Naive thymus-derived CD8-positive, alpha-beta T cell (primary cell): ENCODE results near the gene CPE. TPM values are rescaled to one million over a fixed set of nuclear protein-coding genes. Genes with fewer than 3 reads are reported as not detected.
A peak's percentile ranks its signal among the peaks of the same experiment; 100 is the strongest.

Experiments used
- ATAC-seq, 2 donors: fragments of 150-1000 bp; cut with Tn5 transposase in 1 of 2; sonication (Bioruptor Pico), chemical (Tn5 transposase) in 1 of 2; 1 replicate in 1 of 2; 2 replicates in 1 of 2; pipeline ENCODE4 v1.10.0; 2021; ENCODE audit warnings: mild to moderate bottlenecking in 2 of 2, moderate library complexity in 2 of 2
- POLR2A ChIA-PET: fragments of 350-600 bp; sonication (Branson Sonifier 250); formaldehyde crosslinking; loops from one replicate; lab custom pipeline; 2021; ENCODE audit warnings: antibody characterized with exemption; lab: Charles Lee
- DNase-seq, 10 donors: peaks; one replicate each; pipeline versions ENCODE4 v3.0.0 to v3.0.0-alpha.2; 2020 to 2022
- H3K27ac Mint-ChIP-seq, 10 donors: one replicate each; pipeline ENCODE4 v1.8.0; 2020 to 2022; ENCODE audit warnings: mild to moderate bottlenecking in 10 of 10, mixed read lengths in 10 of 10, moderate library complexity in 4 of 10, inconsistent platforms in 1 of 10
- H3K27me3 Mint-ChIP-seq, 5 donors: one replicate each; pipeline ENCODE4 v1.8.0; 2021 to 2022; ENCODE audit warnings: mixed read lengths in 5 of 5
- H3K36me3 Mint-ChIP-seq, 3 donors: one replicate each; pipeline ENCODE4 v1.8.0; 2020 to 2022; ENCODE audit warnings: mixed read lengths in 3 of 3, mild to moderate bottlenecking in 2 of 3, inconsistent platforms in 1 of 3
- H3K4me1 Mint-ChIP-seq, 4 donors: one replicate each; pipeline ENCODE4 v1.8.0; 2021 to 2022; ENCODE audit warnings: mixed read lengths in 4 of 4
- H3K4me3 Mint-ChIP-seq, 10 donors: one replicate each; pipeline ENCODE4 v1.8.0; 2020 to 2022; ENCODE audit warnings: mild to moderate bottlenecking in 10 of 10, mixed read lengths in 10 of 10, moderate library complexity in 6 of 10, inconsistent platforms in 1 of 10
- H3K9me3 Mint-ChIP-seq, 9 donors: one replicate each; pipeline ENCODE4 v1.8.0; 2020 to 2022; ENCODE audit warnings: mixed read lengths in 9 of 9, mild to moderate bottlenecking in 3 of 9, inconsistent platforms in 1 of 9, moderate library complexity in 1 of 9
- polyA plus RNA-seq, 3 donors: library from polyadenylated mRNA; unstranded; fragments of 300-500 nt; fragmentation: Illumina TruSeq; gene quantifications; one replicate each; pipeline ENCODE4 v1.2.3, GENCODE V29; 2021
- total RNA-seq, 8 experiments: library from RNA in 2 of 8; stranded (reverse) in 2 of 8; gene quantifications; one replicate each; pipeline ENCODE4 v1.2.3 and lab custom pipeline; 2021 to 2026

Gene CPE
- total and polyA plus RNA-seq, 5 experiments from 2014 or later, result 0.16 TPM; not detected in 4

GRCh38 chr4:165347647-165348569 is 30.9 kb upstream of the CPE start:
- H3K27ac Mint-ChIP-seq, result no peak overlapping the region
- no peaks in the 10 kb centered on the region for H3K4me1 Mint-ChIP-seq
- H3K36me3 Mint-ChIP-seq, result peaks cover 0 to 12% (median 0%) of the 10 kb centered on the region in 3 donors
- ATAC-seq (no peak), DNase-seq (no peak)
- POLR2A ChIA-PET, result no interaction called here
- H3K4me3 Mint-ChIP-seq, result no peak overlapping the region
- no peaks in the 10 kb centered on the region for H3K9me3 Mint-ChIP-seq
- peaks cover 0 to 3% (median 0%) of the 10 kb centered on the region in 5 donors for H3K27me3 Mint-ChIP-seq

GRCh38 chr4:165351359-165352130 is 27.3 kb upstream of the CPE start:
- no peaks in the 10 kb centered on the region for H3K9me3 Mint-ChIP-seq
- H3K4me1 Mint-ChIP-seq, result no peaks in the 10 kb centered on the region
- ATAC-seq, result no peak
- H3K27ac Mint-ChIP-seq, result peak overlapping the region in 1 of 10 donors; percentile 50
- H3K4me3 Mint-ChIP-seq, result no peak overlapping the region
- peaks cover 0 to 13% (median 7%) of the 10 kb centered on the region in 5 donors for H3K27me3 Mint-ChIP-seq
- DNase-seq, result no peak
- H3K36me3 Mint-ChIP-seq, result no peaks in the 10 kb centered on the region
- POLR2A ChIA-PET, result no interaction called here

GRCh38 chr4:165355900-165356300 is 22.9 kb upstream of the CPE start:
- Mint-ChIP-seq H3K27ac (no peak overlapping the region), H3K36me3 (no peaks in the 10 kb centered on the region), H3K4me1 (no peaks in the 10 kb centered on the region), H3K27me3 (peaks cover 9 to 40% (median 20%) of the 10 kb centered on the region in 5 donors), H3K9me3 (no peaks in the 10 kb centered on the region), H3K4me3 (no peak overlapping the region)
- ATAC-seq, result peak in 1 of 2 donors; percentile 46
- DNase-seq, result no peak
- POLR2A ChIA-PET, result no interaction called here

- H3K4me1 Mint-ChIP-seq, result peaks cover 0 to 2% (median 0%) of the 10 kb centered on the region in 4 donors
- H3K27ac Mint-ChIP-seq, result no peak overlapping the region
- no peak overlapping the region for H3K4me3 Mint-ChIP-seq
- DNase-seq, result no peak
- POLR2A ChIA-PET, result no interaction called here
- no peaks in the 10 kb centered on the region for H3K9me3 Mint-ChIP-seq
- ATAC-seq, result no peak
- H3K27me3 Mint-ChIP-seq, result peaks cover 12 to 49% (median 25%) of the 10 kb centered on the region in 5 donors
- no peaks in the 10 kb centered on the region for H3K36me3 Mint-ChIP-seq
Observed at GRCh38 chr4:165359506-165359905, 19.3 kb upstream of the CPE start.

GRCh38 chr4:165360041-165360695 is 18.6 kb upstream of the CPE start:
- DNase-seq (no peak), ATAC-seq (no peak)
- POLR2A ChIA-PET, result no interaction called here
- H3K27me3 Mint-ChIP-seq, result peaks cover 12 to 48% (median 25%) of the 10 kb centered on the region in 5 donors
- H3K4me1 Mint-ChIP-seq, result peaks cover 0 to 2% (median 0%) of the 10 kb centered on the region in 4 donors
- no peak overlapping the region for H3K27ac Mint-ChIP-seq
- no peak overlapping the region for H3K4me3 Mint-ChIP-seq
- H3K9me3 Mint-ChIP-seq, result no peaks in the 10 kb centered on the region
- H3K36me3 Mint-ChIP-seq, result no peaks in the 10 kb centered on the region

GRCh38 chr4:165360985-165361670 is 17.7 kb upstream of the CPE start:
- no peak for DNase-seq
- H3K4me3 Mint-ChIP-seq, result no peak overlapping the region

GRCh38 chr4:165361810-165362209 is 17.0 kb upstream of the CPE start:
- Mint-ChIP-seq H3K36me3 (no peaks in the 10 kb centered on the region), H3K4me1 (peaks cover 0 to 2% (median 0%) of the 10 kb centered on the region in 4 donors), H3K9me3 (no peaks in the 10 kb centered on the region), H3K27ac (no peak overlapping the region), H3K4me3 (no peak overlapping the region), H3K27me3 (peaks cover 12 to 39% (median 19%) of the 10 kb centered on the region in 5 donors)
- POLR2A ChIA-PET, result no interaction called here
- no peak for ATAC-seq
- DNase-seq, result no peak

More at GRCh38 chr4:165360985-165361670, 17.7 kb upstream of the CPE start:
- H3K9me3 Mint-ChIP-seq, result no peaks in the 10 kb centered on the region
- POLR2A ChIA-PET, result no interaction called here
- peaks cover 0 to 2% (median 0%) of the 10 kb centered on the region in 4 donors for H3K4me1 Mint-ChIP-seq
- peaks cover 12 to 39% (median 19%) of the 10 kb centered on the region in 5 donors for H3K27me3 Mint-ChIP-seq
- H3K36me3 Mint-ChIP-seq, result no peaks in the 10 kb centered on the region
- H3K27ac Mint-ChIP-seq, result peak overlapping the region in 1 of 10 donors; percentile 1
- no peak for ATAC-seq

DNA sequence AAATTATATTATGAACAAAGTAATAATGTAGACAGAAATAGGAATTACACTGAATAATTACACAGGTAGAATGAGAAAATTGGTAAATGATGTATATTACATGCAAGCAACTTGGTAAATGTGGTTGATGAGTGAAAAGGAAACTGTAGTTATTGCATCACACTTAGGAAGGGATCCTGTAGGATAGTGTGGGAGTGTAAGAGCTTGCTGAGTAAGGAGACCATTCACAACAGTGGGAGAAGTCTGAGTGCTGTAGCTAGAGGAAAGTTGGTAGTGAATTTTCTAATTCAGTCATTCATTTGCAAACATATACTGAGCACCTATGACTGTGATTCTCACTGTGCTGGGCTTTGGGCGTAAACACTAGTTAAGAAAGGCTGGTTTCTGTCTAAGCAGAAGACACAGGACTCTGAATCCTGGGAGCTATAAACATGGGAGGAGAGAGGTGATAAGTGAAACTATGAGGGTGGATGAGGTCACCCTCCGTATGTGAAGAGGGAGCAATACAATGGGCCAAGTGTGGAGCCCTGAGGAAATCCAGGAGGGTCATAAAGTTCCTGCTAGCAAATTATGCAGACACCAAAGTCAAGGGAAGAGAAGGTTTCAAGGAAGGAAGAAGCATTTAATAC is 14.2 kb upstream of the CPE start:
- POLR2A ChIA-PET, result no interaction called here
- Mint-ChIP-seq H3K9me3 (no peaks in the 10 kb centered on the region), H3K4me1 (peaks cover 0 to 2% (median 0%) of the 10 kb centered on the region in 4 donors), H3K27me3 (peaks cover 8 to 21% (median 14%) of the 10 kb centered on the region in 5 donors), H3K36me3 (no peaks in the 10 kb centered on the region), H3K4me3 (no peak overlapping the region), H3K27ac (no peak overlapping the region)
- no peak for ATAC-seq
- no peak for DNase-seq

GRCh38 chr4:165367040-165367439 is 11.8 kb upstream of the CPE start:
- Mint-ChIP-seq H3K27me3 (peaks cover 0 to 6% (median 3%) of the 10 kb centered on the region in 5 donors), H3K36me3 (no peaks in the 10 kb centered on the region), H3K27ac (no peak overlapping the region), H3K4me3 (no peak overlapping the region), H3K4me1 (peaks cover 0 to 2% (median 0%) of the 10 kb centered on the region in 4 donors), H3K9me3 (no peaks in the 10 kb centered on the region)
- POLR2A ChIA-PET, result no interaction called here
- no peak for ATAC-seq
- no peak for DNase-seq

DNA sequence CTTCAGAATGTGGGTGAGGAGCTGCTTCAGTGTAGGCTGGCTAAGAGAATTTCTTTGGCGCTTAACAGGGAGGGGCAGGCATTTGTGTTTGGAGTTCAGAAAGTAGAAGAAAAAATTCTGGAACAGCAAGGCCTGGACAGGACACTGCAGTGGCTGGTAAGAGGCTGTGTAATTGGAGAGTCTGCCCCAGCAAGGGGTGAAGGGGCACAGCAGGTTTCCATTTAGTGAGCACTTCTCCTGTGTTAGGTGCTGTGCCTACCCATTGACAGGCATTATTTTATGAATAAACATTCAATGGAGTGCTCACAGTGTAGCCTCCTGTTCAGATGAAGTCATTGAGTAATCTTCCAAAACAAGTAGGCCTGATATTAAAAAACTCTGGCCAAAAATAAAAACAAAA is 10.7 kb upstream of the CPE start:
- no peak for DNase-seq
- POLR2A ChIA-PET, result no interaction called here
- no peaks in the 10 kb centered on the region for H3K4me1 Mint-ChIP-seq
- no peak overlapping the region for H3K27ac Mint-ChIP-seq
- ATAC-seq, result no peak
- peaks cover 0 to 7% (median 0%) of the 10 kb centered on the region in 5 donors for H3K27me3 Mint-ChIP-seq
- no peak overlapping the region for H3K4me3 Mint-ChIP-seq
- H3K9me3 Mint-ChIP-seq, result no peaks in the 10 kb centered on the region
- no peaks in the 10 kb centered on the region for H3K36me3 Mint-ChIP-seq

DNA sequence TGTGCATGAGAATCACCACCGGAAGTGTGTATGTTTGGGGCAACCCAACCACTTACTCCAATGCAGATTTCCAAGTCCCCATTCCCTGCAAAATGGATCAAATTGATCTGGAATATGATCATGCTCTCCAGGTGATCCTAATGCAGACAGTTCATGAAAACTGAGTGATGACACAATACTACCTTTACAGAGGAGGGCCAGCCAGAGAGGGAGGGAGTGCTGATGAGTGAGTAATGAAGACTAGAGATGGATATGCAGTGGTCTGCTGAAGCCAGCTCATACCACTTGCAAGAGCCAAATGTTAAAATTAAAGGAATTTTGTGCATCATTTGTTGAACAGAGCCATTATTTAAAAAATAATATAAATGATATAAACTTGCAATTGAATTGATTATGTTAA is 10.2 kb upstream of the CPE start:
- POLR2A ChIA-PET, result no interaction called here
- Mint-ChIP-seq H3K9me3 (peaks cover 0 to 1% (median 0%) of the 10 kb centered on the region in 9 donors), H3K27ac (no peak overlapping the region), H3K36me3 (no peaks in the 10 kb centered on the region), H3K4me3 (no peak overlapping the region), H3K4me1 (no peaks in the 10 kb centered on the region), H3K27me3 (peaks cover 0 to 7% (median 0%) of the 10 kb centered on the region in 5 donors)
- ATAC-seq (no peak), DNase-seq (no peak)

DNA sequence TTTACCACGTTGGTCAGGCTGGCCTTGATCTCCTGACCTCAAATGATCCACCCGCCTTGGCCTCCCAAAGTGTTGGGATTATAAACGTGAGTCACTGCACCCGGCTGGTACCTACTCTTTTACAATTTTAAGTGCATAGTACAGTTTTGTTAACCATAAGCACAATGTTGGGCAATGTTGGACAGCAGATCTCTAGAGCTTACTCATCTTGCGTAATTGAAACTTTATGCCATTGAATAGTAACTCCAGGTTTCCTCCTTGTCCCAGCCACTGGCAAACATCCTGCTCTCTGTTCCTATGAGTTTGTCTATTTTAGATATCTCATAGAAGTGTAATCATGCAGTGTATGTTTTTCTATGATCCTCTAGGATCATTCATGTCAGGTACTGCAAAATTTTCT is 9.3 kb upstream of the CPE start:
- DNase-seq (no peak), ATAC-seq (no peak)
- Mint-ChIP-seq H3K27ac (no peak overlapping the region), H3K4me1 (no peaks in the 10 kb centered on the region), H3K36me3 (peaks cover 0 to 8% (median 1%) of the 10 kb centered on the region in 3 donors), H3K9me3 (peaks cover 0 to 11% (median 0%) of the 10 kb centered on the region in 9 donors), H3K27me3 (peaks cover 0 to 11% (median 2%) of the 10 kb centered on the region in 5 donors), H3K4me3 (no peak overlapping the region)
- POLR2A ChIA-PET, result no interaction called here
